ENCODE data around the gene PRDX4.

Gene PRDX4

GRCh38 chrX:23694606-23695005 lies 27.3 kb downstream of the PRDX4 start:
- H3K36me3 ChIP-seq (ENCODE audit: control insufficient read depth, insufficient read depth, low read length) = no peaks in the 10 kb centered on the region
- H3K4me3 ChIP-seq (ENCODE audit: low read length) = no peak overlapping the region
- no peak overlapping the region for H3K27ac ChIP-seq (ENCODE audit: low read depth, low read length)
- H3K4me1 ChIP-seq (ENCODE audit: control insufficient read depth, insufficient read depth, low read length) = no peaks in the 10 kb centered on the region
- H3K27me3 ChIP-seq (ENCODE audit: control insufficient read depth, insufficient read depth, low read length) = no peaks in the 10 kb centered on the region
- no peak overlapping the region for H3K9ac ChIP-seq (ENCODE audit: low read length)

DNA sequence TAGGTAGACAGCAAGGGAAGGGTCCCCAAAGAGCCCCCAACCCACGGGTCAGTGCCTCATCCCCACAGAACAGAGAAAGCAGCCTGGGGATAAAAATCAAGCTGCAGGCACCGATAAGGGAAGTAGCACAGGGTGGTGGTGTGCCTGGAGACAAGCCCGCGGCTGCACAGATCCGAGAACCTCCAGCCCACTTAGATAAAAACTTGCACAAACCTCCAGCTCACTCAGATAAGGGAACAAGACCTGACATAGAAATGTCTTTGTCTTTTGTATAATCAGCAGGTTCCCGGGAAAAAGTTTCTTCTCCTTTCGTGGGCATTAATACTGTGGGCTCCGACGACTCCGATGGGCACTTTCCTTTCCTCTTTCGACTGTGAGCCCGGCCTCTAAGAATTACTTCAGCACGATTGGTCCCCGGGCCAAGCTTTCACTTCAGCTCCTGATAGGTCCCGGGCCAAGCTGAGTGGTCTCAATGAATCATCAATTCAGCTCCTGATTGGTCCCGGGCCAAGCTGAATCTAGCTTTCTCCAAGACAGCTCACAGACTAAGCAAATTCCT lies 32.4 kb downstream of the PRDX4 start:
- H3K4me1 ChIP-seq (ENCODE audit: control insufficient read depth, insufficient read depth, low read length) = no peaks in the 10 kb centered on the region
- H3K36me3 ChIP-seq (ENCODE audit: control insufficient read depth, insufficient read depth, low read length) = peaks cover 3% of the 10 kb centered on the region
- no peaks in the 10 kb centered on the region for H3K27me3 ChIP-seq (ENCODE audit: control insufficient read depth, insufficient read depth, low read length)
- H3K27ac ChIP-seq (ENCODE audit: low read depth, low read length) = no peak overlapping the region
- no peak overlapping the region for H3K4me3 ChIP-seq (ENCODE audit: low read length)
- H3K9ac ChIP-seq (ENCODE audit: low read length) = no peak overlapping the region

DNA sequence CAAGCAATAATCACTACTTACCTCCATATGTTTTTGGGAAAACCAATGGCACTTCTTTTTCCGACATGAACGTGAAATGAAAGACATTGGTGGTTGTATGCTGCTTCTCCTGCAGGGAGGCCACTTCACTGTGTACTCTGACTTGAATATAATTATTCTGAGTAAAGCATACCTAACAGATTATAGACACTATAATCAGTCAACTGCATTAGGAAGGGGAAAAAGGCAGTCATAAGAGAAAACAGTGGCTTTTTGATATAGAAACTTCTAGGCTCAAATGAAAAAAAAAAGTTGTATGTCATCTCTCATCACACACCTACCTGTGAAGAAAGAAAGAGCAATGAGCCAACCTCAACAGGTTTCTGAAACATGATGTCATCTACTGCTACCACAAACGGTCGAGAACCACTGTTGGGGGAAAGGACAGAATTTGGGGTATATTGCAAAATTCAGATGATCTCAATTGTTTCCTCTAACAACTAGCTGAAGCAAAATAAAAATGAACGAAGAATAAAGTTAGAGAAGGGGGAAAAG lies 37.4 kb downstream of the PRDX4 start:
- H3K27me3 ChIP-seq (ENCODE audit: control insufficient read depth, insufficient read depth, low read length) = no peaks in the 10 kb centered on the region
- H3K36me3 ChIP-seq (ENCODE audit: control insufficient read depth, insufficient read depth, low read length) = peaks cover 6% of the 10 kb centered on the region
- H3K9ac ChIP-seq (ENCODE audit: low read length) = no peak overlapping the region
- H3K4me1 ChIP-seq (ENCODE audit: control insufficient read depth, insufficient read depth, low read length) = no peaks in the 10 kb centered on the region
- no peak overlapping the region for H3K4me3 ChIP-seq (ENCODE audit: low read length)
- no peak overlapping the region for H3K27ac ChIP-seq (ENCODE audit: low read depth, low read length)

- H3K27me3 ChIP-seq (ENCODE audit: control insufficient read depth, insufficient read depth, low read length) = no peaks in the 10 kb centered on the region
- peaks cover 6% of the 10 kb centered on the region for H3K36me3 ChIP-seq (ENCODE audit: control insufficient read depth, insufficient read depth, low read length)
- no peaks in the 10 kb centered on the region for H3K4me1 ChIP-seq (ENCODE audit: control insufficient read depth, insufficient read depth, low read length)
- H3K27ac ChIP-seq (ENCODE audit: low read depth, low read length) = no peak overlapping the region
- H3K4me3 ChIP-seq (ENCODE audit: low read length) = no peak overlapping the region
- H3K9ac ChIP-seq (ENCODE audit: low read length) = no peak overlapping the region
These were observed 37.9 kb downstream of the PRDX4 start for GRCh38 chrX:23705235-23705634.

GRCh38 chrX:23720117-23720677 lies 52.9 kb downstream of the PRDX4 start:
- H3K9ac ChIP-seq (ENCODE audit: low read length) = no peak overlapping the region
- H3K36me3 ChIP-seq (ENCODE audit: control insufficient read depth, insufficient read depth, low read length) = no peaks in the 10 kb centered on the region
- no peaks in the 10 kb centered on the region for H3K27me3 ChIP-seq (ENCODE audit: control insufficient read depth, insufficient read depth, low read length)
- no peak overlapping the region for H3K27ac ChIP-seq (ENCODE audit: low read depth, low read length)
- H3K4me3 ChIP-seq (ENCODE audit: low read length) = no peak overlapping the region
- H3K4me1 ChIP-seq (ENCODE audit: control insufficient read depth, insufficient read depth, low read length) = no peaks in the 10 kb centered on the region

GRCh38 chrX:23726191-23726590 lies 58.9 kb downstream of the PRDX4 start:
- H3K9ac ChIP-seq (ENCODE audit: low read length) = no peak overlapping the region
- H3K4me3 ChIP-seq (ENCODE audit: low read length) = no peak overlapping the region
- no peaks in the 10 kb centered on the region for H3K4me1 ChIP-seq (ENCODE audit: control insufficient read depth, insufficient read depth, low read length)
- H3K36me3 ChIP-seq (ENCODE audit: control insufficient read depth, insufficient read depth, low read length) = peaks cover 6% of the 10 kb centered on the region
- H3K27ac ChIP-seq (ENCODE audit: low read depth, low read length) = no peak overlapping the region
- H3K27me3 ChIP-seq (ENCODE audit: control insufficient read depth, insufficient read depth, low read length) = no peaks in the 10 kb centered on the region

DNA sequence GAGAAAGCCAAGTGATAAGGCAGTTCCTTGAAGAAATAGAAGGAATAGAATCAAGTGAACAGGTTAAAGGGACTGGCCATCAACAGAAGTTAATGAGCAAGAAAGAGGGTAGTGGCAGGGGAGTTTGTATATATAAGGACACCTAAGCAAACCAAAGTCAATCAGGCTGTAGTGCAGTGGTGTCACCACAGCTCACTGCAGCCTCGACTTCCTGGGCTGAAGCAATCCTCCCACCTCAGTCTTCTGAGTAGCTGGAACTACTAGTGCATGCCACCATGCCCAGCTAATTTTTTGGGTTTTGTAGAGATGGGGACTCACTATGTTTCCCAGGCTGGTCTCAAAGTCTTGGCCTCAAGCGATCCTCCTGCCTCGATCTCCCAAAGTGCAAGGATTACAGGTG lies 59.9 kb downstream of the PRDX4 start:
- no peak overlapping the region for H3K27ac ChIP-seq (ENCODE audit: low read depth, low read length)
- no peaks in the 10 kb centered on the region for H3K27me3 ChIP-seq (ENCODE audit: control insufficient read depth, insufficient read depth, low read length)
- H3K36me3 ChIP-seq (ENCODE audit: control insufficient read depth, insufficient read depth, low read length) = peaks cover 6% of the 10 kb centered on the region
- H3K4me1 ChIP-seq (ENCODE audit: control insufficient read depth, insufficient read depth, low read length) = no peaks in the 10 kb centered on the region
- H3K4me3 ChIP-seq (ENCODE audit: low read length) = no peak overlapping the region
- no peak overlapping the region for H3K9ac ChIP-seq (ENCODE audit: low read length)

DNA sequence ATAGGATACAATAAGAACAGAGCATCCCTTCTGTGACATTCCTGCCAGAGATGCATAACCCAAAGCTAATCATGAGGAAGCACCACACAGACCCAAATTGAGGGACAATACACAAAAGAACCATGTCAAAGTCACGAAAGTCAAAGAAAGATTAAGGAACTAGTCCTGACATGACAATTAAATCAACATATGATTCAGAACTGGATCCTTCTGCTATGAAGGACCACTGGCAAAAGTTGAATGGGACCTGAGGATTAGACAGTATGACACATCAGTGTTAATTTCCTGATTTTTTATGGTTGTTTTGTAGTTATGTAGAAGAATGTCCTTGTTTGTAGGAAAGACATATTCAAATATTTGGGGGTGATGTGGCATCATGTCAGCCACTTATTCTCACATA lies 61.9 kb downstream of the PRDX4 start:
- H3K36me3 ChIP-seq (ENCODE audit: control insufficient read depth, insufficient read depth, low read length) = peaks cover 6% of the 10 kb centered on the region

GRCh38 chrX:23731951-23732350 lies 64.7 kb downstream of the PRDX4 start:
- Histone ChIP-seq H3K4me3 (ENCODE audit: low read length) (no peak overlapping the region), H3K9ac (ENCODE audit: low read length) (no peak overlapping the region), H3K27ac (ENCODE audit: low read depth, low read length) (no peak overlapping the region), H3K4me1 (ENCODE audit: control insufficient read depth, insufficient read depth, low read length) (no peaks in the 10 kb centered on the region), H3K36me3 (ENCODE audit: control insufficient read depth, insufficient read depth, low read length) (peaks cover 6% of the 10 kb centered on the region), H3K27me3 (ENCODE audit: control insufficient read depth, insufficient read depth, low read length) (no peaks in the 10 kb centered on the region)

More for the DNA sequence above, 61.9 kb downstream of the PRDX4 start:
- no peak overlapping the region for H3K4me3 ChIP-seq (ENCODE audit: low read length)
- no peak overlapping the region for H3K27ac ChIP-seq (ENCODE audit: low read depth, low read length)
- H3K27me3 ChIP-seq (ENCODE audit: control insufficient read depth, insufficient read depth, low read length) = no peaks in the 10 kb centered on the region
- no peak overlapping the region for H3K9ac ChIP-seq (ENCODE audit: low read length)
- H3K4me1 ChIP-seq (ENCODE audit: control insufficient read depth, insufficient read depth, low read length) = no peaks in the 10 kb centered on the region

GRCh38 chrX:23732704-23733103 lies 65.4 kb downstream of the PRDX4 start:
- Histone ChIP-seq H3K27ac (ENCODE audit: low read depth, low read length) (no peak overlapping the region), H3K27me3 (ENCODE audit: control insufficient read depth, insufficient read depth, low read length) (no peaks in the 10 kb centered on the region), H3K4me3 (ENCODE audit: low read length) (no peak overlapping the region), H3K4me1 (ENCODE audit: control insufficient read depth, insufficient read depth, low read length) (no peaks in the 10 kb centered on the region), H3K36me3 (ENCODE audit: control insufficient read depth, insufficient read depth, low read length) (peaks cover 6% of the 10 kb centered on the region), H3K9ac (ENCODE audit: low read length) (no peak overlapping the region)

Measured in rectal smooth muscle tissue (tissue), 1 donor.